ENCODE results near the gene NET1.
"Not testable (repeated sequence)": the region's sequence is repeated elsewhere in the genome, so short reads cannot be mapped to it uniquely, and the experiment has no call there.

Gene NET1

DNA sequence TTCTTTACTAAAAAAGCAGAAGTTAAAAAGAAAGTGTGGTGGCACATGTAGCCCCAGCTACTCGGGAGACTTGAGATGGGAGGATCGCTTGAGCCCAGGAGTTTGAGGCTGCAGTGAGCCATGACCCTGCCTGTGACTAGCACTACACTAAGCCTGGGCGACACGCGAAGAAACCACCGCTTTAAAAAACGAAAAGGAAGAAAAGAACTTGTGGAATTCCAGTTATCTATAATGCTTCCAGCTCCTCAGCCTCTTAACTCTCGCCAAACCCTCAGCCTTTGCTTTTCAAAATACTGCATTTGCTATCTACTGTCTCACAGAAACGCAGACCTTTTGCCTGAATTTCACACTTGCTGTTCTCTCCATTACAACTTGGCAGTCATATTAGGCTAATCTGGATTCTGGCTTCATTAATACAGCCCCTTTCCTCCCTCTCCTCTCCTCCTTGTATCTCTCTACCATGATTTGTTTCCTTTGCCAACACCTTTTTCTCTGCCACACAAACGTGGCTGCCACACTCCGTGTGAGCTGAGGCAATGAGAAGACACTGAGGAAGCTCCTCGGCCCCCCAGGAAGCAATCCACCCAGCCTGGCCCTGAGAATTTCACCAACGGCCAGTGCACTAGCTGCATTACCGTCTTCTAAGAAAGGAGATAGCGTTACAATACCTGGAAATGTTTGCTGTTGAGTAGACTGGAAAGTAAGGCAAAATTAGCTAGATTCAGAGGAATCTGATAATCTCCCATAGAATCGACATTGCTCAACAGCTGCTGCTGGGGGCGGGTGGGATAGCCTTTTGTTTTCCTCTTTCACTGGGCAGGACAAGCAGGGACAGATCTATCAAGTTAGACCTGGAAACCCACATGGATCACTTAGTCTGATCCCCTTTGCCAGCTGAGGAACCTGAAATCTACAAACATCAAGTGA, 49.8 kb downstream of the NET1 start:
- in situ Hi-C loops (cut with HindIII; ENCODE audit: low sequenced_read_pairs), result no loop called here

GRCh38 chr10:5462841-5463293, 50.5 kb downstream of the NET1 start:
- in situ Hi-C loops (cut with HindIII; ENCODE audit: low sequenced_read_pairs), result no loop called here

DNA sequence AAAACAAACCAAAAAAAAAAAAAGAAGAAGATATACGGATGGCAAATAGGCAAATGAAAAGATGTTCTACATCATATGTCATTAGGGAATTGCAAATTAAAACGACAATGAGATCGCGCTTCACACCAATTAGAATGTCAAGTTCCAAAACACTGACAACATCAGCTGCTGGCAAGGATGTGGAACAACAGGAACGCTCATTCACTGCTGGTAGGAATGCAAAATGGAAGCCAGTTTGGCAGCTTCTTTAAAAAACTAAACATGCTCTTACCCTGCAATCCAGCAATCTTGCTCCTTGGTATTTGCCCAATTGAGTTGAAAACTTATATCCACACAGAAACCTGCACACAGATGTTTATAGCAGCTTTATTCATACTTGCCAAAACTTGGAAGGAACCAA, 52.2 kb downstream of the NET1 start:
- in situ Hi-C loops (cut with HindIII; ENCODE audit: low sequenced_read_pairs), result no loop called here

GRCh38 chr10:5465976-5466450, 53.7 kb downstream of the NET1 start:
- in situ Hi-C loops (cut with HindIII; ENCODE audit: low sequenced_read_pairs), result no loop called here

- in situ Hi-C loops (cut with HindIII; ENCODE audit: low sequenced_read_pairs), result no loop called here
Measured at GRCh38 chr10:5466451-5467206, 54.3 kb downstream of the NET1 start.

DNA sequence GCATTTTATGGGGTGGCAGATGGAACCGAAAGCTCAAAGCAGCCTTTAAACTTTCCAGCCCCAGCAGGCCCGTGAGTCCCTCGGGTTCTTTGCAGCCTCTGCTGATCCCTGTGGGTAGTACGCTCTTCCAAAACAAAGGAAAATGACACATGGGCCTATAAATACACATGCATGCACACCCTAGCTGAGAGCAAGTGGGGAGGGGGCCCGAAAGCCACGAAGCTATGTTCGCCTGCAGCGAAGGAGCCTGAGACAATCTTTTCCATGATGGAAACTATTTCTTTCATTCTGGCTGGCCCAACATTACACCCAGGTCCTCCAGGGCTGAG, 54.8 kb downstream of the NET1 start:
- in situ Hi-C loops (cut with HindIII; ENCODE audit: low sequenced_read_pairs), result no loop called here

- in situ Hi-C loops (cut with HindIII; ENCODE audit: low sequenced_read_pairs), result no loop called here
Measured at GRCh38 chr10:5467634-5468255, 55.4 kb downstream of the NET1 start.

DNA sequence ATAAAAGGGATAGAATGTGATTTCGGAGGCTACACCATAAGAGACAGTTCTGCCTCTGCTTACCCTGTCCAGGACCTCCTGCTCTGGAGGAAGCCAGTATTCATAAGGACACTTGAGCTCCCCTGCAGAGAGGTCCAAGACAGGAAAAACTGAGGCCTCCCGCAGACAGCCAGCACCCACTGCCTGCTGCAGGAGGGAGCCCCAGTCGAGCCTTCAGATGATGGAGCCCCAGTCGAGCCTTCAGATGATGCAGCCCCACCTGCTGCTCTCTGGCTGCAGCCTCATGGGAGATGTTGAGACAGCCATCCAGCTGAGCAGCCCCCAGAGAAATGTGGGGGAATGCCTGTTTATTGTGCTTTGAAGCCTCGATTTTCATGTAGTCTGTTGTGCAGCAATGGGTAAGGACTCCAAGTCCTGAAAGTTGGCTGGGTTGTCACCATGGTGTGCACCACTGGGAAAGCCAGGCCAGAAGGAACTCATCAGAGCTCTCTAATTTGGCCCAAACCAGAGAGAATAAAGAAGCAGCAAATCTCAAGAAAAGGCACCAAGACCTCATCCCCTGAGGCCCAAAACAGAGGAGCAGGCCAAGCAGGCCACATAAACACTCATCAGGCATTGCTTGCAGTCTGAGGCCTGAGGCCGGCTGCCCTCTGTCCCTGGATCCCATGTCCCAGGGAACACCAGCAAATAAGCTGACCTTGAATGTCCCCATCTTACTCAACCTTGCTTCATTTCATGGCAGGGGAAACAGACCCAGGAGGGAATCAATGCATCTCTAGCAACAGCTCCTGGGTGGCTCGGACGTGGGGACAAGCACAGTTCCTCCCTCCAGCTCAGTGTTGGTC, 56.1 kb downstream of the NET1 start:
- in situ Hi-C loops (cut with HindIII; ENCODE audit: low sequenced_read_pairs), result no loop called here

DNA sequence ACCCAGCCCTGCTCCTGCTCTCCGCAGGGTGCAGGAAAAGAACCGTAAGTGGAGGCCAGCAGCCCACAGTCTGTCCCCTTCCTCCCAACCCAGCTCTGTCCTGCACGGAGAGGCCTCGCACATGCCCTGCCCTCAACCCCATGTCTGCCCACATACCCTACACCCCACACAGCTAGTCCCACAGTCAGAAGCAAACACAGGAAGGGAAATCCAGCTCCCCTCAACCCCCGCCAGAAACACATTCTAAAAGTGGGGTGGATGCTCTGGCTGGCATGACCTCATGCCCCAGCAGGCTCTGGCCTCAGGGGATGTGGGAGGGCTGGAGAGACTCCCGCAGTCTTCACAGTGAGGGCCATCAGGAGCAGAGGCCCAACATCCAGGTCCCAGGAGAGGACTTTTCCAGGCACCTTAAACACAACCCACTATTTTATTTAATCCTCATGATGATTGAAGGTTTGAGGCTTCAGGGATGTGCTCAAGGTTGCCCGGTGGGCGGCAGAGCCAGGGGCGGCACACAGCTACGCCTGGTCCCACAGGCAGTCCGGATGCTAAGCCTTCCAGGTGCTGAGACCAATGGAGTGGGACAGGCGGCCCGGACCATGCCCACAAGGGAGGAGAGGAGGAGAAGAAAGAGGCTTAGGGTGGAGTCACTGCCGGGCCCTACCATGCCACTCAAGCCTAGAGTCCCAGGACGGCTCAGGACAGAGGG, 57.1 kb downstream of the NET1 start:
- in situ Hi-C loops (cut with HindIII; ENCODE audit: low sequenced_read_pairs), result no loop called here

GRCh38 chr10:5470062-5470751, 57.9 kb downstream of the NET1 start:
- in situ Hi-C loops (cut with HindIII; ENCODE audit: low sequenced_read_pairs), result no loop called here

DNA sequence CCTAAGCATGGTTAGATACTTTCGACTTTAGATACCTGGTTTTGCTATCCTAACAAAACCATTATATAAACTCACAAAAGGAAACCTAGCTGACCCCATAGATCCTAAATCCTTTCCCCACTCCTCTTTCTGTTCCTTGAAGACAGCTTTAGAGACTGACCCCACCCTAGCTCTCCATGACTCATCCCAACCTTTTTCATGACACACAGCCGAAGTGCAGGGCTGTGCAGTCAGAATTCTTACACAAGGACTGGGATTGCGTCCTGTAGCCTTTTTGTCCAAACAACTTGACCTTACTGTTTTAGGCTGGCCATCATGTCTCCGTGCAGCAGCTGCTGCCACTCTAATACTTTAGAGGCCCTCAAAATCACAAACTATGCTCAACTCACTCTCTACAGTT, 62.3 kb downstream of the NET1 start:
- in situ Hi-C loops (cut with HindIII; ENCODE audit: low sequenced_read_pairs), result not testable (repeated sequence)

DNA sequence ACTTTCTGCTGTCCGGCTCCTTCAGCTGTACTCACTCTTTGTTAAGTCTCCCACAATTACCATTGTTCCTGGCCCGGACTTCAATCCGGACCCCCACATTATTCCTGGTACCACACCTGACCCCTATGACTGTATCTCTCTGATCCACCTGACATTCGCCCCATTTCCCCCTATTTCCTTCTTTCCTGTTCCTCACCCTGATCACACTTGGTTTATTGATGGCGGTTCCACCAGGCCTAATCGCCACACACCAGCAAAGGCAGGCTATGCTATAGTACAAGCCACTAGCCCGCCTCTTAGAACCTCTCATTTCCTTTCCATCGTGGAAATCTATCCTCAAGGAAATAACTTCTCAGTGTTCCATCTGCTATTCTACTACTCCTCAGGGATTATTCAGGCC, 62.7 kb downstream of the NET1 start:
- in situ Hi-C loops (cut with HindIII; ENCODE audit: low sequenced_read_pairs), result not testable (repeated sequence)

GRCh38 chr10:5475974-5476807, 63.8 kb downstream of the NET1 start:
- in situ Hi-C loops (cut with HindIII; ENCODE audit: low sequenced_read_pairs), result not testable (repeated sequence)

DNA sequence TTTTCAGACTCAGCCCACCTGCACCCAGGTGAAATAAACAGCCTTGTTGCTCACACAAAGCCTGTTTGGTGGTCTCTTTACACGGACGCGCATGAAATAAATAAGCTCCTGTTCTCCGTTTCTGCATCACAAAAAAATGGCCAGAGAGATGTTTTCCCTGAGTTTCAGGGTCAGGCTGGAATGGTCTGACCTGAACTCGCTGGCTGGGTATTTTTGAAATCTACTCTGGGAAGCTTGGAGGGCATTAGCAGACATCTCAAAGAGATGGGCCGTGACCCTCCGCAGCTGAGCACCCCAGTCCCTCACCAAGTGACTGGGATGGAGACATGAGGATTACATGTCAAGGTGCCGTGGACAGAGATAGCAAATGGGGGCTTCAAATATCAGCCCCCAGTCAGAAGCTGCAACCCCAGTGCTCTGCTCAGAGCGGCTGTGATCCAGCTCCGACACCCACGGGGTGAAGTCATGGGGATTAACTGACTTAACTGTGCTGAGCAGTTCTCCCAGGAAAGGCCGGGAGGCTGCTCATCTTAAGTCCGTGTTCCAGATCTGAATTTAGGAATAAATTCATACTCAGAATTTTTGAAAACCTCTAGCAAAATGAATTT, 64.7 kb downstream of the NET1 start:
- in situ Hi-C loops (cut with HindIII; ENCODE audit: low sequenced_read_pairs), result no loop called here

GRCh38 chr10:5477948-5478693, 65.8 kb downstream of the NET1 start:
- in situ Hi-C loops (cut with HindIII; ENCODE audit: low sequenced_read_pairs), result no loop called here

DNA sequence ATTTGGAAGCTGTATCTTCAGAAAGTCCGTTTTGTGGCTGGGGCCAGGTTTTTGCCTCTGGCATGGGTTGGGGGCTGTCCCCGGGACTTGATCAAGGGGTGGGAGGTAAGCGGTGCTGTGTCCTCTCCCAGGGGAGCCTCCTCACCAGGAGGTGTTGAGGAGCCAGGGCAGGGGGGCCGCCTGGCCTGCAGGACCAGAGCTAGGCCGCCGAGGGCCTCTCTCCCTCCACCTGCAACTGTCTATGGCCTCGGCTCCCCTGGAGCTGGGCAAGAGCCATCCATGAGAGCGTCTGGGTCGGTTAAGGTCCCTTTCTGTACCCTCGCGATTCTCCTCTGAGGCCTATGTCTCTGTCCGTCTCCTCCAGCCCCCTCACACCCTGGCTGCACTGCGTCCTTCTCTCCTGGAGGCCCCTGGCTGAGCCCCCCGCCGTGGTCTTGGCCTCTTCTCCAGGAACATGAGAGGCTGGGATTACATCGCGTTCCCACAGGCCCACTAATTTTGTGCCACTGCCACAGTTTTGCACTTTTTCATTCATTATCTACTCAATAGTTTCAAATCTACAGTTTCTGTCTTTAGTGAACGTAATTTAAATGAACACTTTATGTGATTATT, 66.4 kb downstream of the NET1 start:
- in situ Hi-C loops (cut with HindIII; ENCODE audit: low sequenced_read_pairs), result no loop called here

All from DLD1 (cell line).